ENCODE results near the gene PEAK3.

GRCh38 chr19:2239173-2239572, 42.8 kb downstream of the PEAK3 start:
- no peak for TF ChIP-seq CTCF (IDR thresholded peaks at IDR 0.05)
- TF ChIP-seq POLR2A (IDR thresholded peaks at IDR 0.05), result no peak
